Anterior cingulate cortex (tissue), 58 donors: Measurements from ENCODE around the gene ETS2.
A peak's percentile ranks its signal among the peaks of the same experiment; 100 is the strongest.

ENCODE experiments used
- DNase-seq, 58 donors: peaks; one replicate each; lab custom pipeline; 2025; lab: John Stamatoyannopoulos, UW

ETS2 gene

DNA sequence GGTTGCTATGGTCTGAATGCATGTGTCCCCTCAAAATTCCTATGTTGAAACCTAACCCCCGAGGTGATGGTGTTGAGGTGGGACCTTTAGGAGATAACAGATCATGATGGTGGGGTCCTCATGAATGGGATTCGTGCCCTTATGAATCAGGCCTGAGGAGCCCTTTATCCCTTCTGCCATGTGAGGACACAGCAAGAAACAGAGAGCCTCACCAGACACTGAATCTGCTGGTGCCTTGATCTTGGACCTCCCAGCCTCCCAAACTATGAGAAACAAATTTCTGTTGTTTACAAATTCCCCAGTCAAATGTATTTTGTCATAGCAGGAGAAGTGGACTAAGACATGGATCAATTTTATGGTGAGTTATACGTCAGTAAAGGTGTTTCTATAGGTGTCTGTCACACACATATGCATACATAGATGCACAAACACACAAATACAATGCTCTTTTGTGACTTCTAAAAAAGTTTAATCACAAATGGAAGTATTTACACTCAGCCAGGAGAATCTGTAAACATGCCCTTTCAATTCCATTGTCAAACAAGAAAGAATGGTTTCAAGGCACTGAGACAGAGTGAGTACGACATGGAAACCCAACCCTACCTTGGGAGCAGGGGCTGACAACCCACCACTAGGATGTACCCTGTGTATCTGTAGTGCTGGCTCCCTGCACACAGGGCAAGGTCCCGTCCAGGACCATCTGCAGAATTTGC lies 5.5 kb upstream of the ETS2 start:
- no peak for DNase-seq

DNA sequence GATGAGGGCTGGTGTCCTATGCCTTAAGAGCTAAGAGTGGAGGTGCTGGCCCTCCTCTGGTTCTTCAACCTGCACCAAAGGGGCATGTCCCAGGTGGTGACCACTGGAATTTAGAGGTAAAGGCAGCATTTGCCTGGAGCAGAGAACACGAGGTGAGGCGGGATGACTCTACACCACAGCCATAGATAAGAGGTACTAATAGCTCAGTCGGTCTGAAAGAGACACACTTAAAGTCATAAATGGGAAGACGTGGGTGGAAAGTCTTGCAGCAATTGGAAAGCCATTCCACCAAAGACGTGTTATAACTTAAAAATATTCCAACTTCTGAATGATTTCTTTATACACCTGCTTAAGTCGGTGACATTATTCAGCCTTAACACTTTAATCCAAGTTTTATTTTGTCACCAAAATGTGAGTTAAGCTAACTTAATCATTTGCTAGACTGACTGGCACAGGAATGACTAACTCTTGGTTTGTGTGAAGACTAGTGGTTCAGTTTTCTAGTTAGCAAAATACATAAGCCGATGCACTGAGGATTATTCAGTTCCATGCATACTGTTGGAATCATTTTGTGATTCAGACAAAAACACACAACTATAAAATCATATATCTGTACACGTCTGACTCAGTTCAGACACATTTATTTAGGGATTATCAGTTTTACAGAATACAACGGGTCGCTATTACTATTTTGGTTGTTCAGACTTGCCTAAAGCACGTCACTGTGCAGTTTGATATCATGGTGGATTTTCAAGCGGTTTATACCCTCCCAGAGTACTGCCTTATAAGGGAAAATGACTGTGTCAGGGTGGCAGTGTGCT lies 4.6 kb upstream of the ETS2 start:
- no peak for DNase-seq

DNA sequence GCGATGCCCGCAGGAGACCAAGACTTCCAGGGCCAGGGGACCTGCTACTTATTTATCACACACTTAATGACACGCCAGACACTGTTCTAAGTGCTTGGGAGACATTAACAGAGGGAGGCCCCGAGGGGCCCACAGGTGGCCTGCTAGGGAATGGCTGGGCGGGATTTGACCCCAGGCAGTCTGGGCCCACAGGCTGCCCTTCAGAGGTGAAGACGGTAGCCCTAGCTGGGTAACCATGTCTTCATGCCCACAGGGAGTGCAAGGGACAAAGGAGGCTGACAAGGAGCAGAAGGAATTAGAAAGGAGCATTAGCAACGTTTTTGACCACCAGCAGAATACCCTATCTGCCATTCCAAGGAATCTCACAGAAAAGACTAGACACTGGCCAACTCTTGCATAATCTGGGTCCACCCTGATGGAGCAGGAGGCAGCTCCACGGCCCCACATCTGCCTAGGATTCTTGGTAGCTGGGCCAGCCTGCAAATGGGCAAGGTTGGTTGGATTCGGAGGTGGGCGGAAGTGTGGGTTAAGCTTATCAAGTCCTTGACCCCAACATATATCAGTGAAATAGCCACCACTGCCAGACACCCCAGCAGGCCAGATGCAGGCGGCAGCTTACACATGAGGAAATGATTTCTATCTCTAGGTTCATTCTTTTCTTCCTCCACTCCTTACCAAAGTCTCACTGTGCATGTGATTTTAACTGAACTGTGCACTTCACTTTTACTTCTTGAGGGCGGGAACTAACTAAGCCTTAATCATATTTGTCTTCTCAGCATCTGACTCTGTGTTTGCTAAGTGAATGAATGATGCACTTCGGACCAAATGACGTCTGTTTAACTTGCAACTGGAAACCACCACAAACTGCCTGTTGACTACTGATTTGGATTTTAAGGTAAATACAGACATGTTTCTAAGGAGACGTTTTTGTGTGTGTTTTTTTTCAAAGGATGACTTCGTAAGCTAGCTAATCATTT lies 3.4 kb upstream of the ETS2 start:
- DNase-seq: no peak

DNA sequence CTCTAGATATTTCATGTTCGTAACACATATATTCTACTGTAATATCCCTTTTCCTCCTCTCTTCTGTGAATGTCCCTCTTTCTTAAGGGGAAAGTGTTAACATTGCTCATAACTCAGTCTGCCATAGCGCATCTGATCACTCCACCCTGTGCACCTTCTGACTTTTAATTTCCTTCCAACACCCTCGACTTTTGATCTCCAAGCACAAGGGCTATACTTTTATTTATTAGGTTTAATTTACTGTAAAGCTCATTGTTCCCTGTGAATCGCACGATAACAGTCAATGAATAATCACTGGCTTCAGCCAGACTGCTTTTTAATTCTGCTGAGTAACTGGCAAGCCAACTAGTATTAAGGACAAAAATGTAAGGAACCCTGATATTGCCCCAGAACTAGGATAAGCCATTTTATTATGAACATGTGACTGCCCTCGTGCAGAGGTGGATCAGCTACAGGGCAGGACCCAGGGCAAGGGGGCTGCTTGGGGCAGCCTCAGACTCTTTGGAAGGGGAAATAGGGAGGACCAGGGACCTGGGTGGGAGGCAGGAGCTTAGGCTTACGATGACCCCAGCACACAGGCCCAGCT lies 2.6 kb upstream of the ETS2 start:
- no peak for DNase-seq

DNA sequence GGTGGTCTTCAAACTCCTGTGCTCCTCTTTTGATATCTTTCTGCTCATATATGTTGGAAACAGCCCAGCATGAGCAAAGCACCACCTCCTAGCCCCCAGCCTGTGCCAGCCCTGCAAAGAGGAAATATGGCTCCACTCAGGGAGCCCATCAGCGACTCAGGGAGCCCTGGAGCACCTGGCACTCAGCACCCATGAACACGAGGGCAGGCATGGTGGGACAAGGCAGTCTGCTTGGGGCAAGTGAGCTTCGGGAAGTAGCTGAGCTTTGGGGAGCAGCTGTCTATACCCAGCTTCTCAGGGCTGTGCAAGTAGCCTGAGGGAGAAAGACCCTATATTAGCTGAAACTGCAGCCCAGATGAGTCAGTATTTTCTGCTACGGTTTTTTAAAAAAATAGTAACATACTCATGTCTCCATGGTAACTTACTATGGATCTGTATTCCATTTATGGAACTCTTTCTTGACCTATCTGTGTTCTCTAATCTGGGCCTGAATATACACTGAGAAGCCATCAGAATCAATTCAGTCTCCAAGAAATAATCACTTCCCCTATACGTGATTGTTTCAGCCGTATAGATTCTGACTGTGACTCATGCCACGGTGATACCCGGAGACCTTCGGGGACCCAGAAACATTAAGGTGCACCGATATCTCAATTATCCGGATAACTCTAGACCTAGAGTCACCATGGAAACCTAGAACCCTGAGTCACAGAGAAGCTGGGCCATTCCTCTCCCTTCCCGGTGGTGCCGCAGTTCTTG lies 1.5 kb upstream of the ETS2 start:
- DNase-seq: peak in 7 of 58 donors; percentile 15 to 39 (median 26)

DNA sequence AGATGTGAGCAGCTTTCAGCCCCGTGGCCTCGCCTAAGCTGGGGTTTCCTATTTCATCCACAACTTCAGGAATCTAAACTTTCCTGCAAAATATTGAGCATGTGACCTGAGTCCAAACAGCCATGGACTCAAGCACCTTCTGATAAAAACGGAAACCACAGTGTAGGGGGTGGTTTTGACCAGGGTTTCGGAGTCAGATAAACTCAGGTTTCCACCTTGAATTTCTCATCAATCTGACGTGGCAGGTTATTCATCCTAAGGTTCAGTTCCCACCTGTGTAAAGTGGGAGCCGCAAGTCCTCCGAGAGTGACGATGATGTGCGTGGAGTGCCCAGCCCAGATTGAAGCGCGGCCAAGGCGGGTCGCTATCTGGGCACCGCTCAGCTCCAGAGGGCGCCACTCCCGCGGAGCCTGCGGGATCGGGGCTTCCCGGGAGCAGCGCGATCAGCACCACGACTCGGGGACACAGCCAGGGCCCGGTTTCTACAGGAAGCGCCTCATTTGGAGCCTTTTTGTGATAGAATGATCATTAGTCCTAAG lies 871 bp upstream of the ETS2 start:
- DNase-seq: peak in 52 of 58 donors; percentile 16 to 74 (median 50)

DNA sequence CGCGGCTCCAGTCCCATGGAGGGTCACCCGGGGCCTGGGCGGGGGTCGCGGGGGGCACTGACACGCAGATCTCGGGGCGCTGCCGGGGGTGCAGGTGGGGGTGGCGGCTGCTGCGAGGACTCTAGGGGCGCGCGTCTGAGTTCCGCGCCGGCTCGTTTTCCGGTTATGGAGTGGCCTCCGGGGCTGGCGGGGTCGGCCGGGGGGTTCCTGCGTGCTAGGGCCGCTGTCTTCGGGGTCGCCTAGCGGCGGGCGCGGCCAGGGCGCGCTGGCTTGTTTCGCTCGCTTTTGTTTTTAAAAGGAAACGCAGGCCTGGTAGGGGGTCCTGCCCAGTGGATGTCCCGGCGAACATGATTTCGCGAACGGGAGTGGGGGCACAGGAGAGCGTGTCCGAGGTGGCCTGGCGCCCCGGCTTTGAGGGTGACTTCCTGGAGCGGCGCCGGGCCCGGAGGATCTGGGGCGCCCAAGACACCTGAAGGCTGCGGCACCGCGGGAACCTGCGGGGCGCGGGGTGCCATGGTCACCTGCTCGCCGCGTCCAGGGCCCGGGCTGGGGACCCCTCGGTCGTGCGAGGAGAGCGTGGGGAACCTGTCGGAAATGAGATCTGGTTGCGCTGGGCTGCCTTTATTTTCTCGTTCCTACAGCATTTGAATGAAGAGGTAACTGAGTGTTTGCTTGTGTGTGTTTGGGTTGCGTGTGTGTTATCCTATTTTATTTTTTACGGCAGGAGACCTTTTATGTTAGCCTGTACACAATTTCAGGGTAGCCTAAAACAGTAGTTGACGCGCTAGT lies 618 bp downstream of the ETS2 start:
- DNase-seq: peak in 1 of 58 donors; percentile 47

DNA sequence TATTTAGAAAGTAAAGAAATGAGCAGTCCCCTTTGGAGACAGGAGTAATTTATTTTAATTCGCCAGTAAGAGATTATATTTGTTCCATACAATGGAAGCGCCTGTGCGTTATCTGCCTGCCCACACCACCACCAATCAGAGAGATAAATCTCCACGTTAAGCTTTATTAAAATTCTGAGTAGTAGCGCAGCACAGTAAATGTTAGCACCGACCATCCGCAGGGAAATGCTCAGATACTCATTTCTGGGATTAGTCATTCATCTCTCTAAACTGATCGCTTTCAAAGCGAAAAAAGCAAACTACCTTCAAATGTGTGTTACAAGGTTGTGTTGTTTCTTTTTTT lies 1.2 kb downstream of the ETS2 start:
- no peak for DNase-seq

DNA sequence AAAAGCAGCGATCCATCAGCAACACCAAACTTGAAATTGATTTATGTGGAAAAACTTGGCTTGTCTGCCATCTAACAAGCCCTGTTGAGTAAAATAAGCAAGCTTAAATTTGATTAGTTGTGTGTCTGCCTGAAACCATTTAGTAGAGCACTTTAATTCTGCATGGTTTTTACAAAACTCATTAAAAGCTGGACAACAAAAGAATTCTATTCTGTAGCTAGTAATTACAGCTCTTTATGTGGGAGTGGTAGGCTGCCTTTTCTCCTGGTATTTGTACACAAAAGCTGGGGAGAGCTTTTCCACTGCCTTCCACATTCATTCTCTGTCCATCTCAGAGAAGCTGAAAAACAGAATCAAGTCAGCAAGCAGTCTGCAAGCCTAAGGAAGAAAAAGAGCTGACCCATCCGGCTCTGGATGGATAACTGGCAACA lies 1.7 kb downstream of the ETS2 start:
- peak in 1 of 58 donors; percentile 12 for DNase-seq

DNA sequence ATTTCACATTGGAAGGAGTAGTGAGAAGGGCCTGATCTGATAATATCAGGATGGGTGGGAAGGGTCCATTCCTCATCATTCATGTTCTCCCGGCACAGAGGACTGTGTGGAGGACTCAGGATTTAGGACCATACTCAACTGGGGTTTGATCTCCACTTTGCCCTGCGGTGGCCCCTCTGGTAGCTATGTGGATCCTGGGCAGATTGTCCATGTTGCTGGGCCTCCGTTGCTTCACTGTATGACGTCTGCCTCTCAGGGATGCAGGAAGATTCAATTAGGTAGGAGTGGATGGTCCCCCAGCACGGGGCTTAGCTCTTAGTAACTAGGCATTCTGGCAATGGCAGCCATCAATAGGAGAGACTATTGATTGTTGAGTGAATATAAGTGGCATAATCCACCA lies 2.3 kb downstream of the ETS2 start:
- DNase-seq: no peak

DNA sequence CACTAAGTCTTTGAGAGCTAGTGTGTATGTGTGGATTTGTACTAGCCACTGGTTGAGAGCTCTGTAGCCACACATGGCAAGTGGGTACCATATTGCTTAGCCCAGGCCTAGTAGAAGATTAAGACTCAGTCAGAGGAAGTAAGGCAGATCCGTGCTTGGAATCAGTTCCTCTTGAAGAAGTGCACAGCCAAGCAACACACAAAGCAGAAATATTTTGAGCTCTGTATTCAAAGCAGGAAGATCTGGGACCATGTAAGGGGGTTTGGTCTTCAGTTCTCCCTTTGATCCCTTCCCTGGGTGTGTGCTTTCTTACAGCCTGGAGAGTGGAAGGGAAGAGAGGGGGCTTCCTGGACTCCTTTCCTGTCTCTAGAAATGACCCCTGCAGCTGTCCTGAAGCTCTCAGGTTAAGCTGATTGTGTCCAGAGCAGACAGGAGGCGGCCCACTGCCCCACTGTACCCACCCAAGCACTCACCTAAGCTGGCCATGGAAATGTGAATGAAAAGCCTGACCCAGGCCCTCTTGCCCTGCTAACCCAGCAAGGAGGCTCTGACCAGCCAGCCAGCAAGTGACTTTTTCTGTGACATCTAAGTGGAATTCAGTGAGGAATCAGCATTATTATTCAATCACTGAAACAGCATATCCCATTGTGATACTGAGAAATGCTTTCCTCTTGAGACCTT lies 3.6 kb downstream of the ETS2 start:
- peak in 2 of 58 donors; percentile 19 to 43 for DNase-seq

DNA sequence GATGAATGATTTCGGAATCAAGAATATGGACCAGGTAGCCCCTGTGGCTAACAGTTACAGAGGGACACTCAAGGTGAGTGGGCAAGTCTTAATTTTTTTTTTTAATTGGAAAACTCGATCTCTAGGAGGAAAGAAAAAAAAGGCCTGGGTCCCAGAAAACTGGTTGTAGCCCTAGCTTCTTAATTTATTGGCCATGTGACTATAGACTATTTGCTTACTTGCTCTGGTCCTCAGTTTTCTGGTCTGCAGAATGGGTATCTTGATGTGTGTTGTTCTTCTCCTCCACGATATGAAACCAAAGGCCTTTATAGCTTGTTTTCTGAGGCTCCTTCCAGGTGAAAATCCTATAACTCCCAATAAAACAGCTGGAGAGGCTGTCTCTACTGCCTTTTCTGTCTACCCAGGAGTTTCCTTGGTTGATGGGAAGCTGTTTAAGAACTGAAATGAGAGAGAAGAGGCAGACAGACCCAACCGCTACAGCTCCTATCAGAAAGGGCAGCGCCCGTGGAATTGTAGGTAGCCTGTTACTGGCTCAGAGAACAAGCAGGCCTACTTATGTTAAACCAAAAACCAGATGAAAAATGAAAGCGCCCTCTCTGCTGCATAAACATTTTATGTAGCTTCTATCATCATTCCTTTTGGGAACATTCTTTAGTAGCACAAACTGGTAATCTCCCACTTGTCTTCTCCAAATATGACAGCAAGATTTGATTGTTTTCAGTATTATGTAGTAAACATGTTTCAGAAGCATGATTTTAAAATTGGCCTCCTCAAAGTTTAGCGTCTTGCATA lies 4.5 kb downstream of the ETS2 start:
- DNase-seq: no peak

DNA sequence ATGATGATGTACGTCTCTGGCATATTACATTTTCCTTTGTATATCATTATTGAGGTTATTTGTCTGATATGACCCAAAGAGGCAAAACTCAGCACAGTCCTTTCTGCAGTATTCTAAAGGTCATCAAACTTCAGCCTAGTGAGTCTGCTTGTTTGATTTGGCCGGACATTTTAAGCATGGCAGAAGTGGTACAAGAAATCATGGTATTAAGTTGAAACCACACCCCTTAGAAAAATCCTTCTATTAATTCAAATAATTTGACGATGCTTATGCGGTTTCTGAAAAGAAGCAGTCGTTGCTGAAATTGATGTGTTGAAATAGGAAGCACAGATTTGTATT lies 5.1 kb downstream of the ETS2 start:
- no peak for DNase-seq

DNA sequence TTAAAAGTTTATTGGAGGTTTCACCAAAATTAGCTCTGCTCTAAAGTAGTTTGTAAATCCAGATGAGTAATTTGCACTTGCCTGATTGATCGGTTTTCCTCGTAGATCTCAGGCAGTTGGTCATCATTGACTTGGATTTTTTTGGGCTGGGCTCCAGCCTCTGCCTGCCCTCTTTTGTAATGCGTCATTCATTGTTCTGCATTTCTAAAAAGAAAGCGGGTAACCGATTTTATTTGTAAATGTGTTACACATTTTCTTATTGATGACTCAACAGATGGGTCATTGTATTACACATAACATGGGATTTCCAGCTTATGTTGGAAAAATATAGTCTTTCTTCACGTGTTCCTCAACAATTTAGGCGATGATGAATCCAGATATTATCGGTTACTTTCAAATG lies 5.5 kb downstream of the ETS2 start:
- no peak for DNase-seq

DNA sequence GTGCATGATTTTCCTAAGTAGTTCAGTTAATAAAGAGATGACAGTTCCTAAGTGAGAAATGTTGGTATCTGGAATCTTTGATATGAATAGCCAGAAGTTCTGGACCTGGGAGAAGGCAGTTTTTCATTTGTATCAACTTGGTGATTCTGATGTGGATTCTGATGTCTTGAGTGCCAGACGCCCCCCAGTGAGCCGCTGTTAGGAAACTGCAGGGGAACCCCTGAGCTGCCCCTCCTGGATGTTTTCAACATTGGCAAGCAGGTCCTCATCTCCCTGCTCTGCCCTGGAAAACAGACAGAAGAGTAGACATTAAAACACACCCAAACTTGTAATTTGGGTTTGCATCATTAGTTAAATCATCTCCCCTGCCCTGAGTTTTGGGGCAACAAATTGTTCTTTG lies 7.4 kb downstream of the ETS2 start:
- DNase-seq: no peak

DNA sequence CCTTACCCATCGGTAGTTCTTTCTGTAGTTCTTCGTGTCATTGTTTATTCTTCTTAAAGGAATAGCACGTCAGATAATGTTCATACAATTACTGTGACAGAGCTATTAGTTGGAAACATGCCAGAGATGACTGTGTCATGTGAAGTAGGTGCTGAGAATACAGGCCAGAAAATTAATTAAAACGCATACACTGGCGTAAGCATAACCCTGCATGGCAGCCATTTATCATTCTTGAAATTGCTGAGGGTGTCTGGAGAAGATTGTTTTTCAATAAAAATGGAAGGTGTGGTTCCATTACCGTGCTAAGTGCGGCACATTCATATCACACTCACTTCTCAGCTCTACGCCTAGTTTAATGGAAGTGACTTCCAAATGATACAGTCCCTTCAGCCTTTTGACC lies 7.8 kb downstream of the ETS2 start:
- no peak for DNase-seq
